Muscle of leg (tissue), 11 donors: ENCODE results near the gene SMOC2. TPM values are rescaled to one million over a fixed set of nuclear protein-coding genes. Genes with fewer than 3 reads are reported as not detected.

ENCODE experiments used
- DNase-seq: peaks from one replicate; pipeline ENCODE4 v3.0.0; 2013
- H3K27ac ChIP-seq: one replicate; pipeline ENCODE4 v1.5.1; 2013; ENCODE audit warnings: mild to moderate bottlenecking, low read length, control low read depth
- H3K27me3 ChIP-seq: one replicate; pipeline ENCODE4 v1.6.1; 2013; ENCODE audit warnings: low read length; ENCODE audit not compliant: control insufficient read depth, insufficient read depth
- H3K36me3 ChIP-seq: one replicate; pipeline ENCODE4 v1.6.1; 2013; ENCODE audit warnings: low read length; ENCODE audit not compliant: control insufficient read depth, insufficient read depth
- H3K4me1 ChIP-seq: one replicate; pipeline ENCODE4 v1.6.1; 2013; ENCODE audit warnings: low read length; ENCODE audit not compliant: control insufficient read depth, insufficient read depth
- H3K4me3 ChIP-seq: one replicate; pipeline ENCODE4 v1.5.1; 2013; ENCODE audit warnings: low read length, control low read depth
- H3K9me3 ChIP-seq: replicated peaks from 2 replicates; pipeline ENCODE4 v1.6.1; 2013; ENCODE audit warnings: low read depth, low read length; ENCODE audit not compliant: control insufficient read depth
- WGBS: methylation state at CpG from one replicate; pipeline ENCODE4 v1.1.5; 2013; ENCODE audit warnings: missing lambda C conversion rate; ENCODE audit not compliant: insufficient coverage; 5-methylcytosine and 5-hydroxymethylcytosine counted together
- polyA plus RNA-seq, 8 donors: library from polyadenylated mRNA; unstranded; fragments of 120-200 nt; gene quantifications; one replicate each; pipeline versions ENCODE4 v1.2.1 to v1.2.3, GENCODE V29; 2013; ENCODE audit warnings: inconsistent platforms in 1 of 8, low replicate concordance in 1 of 8; ENCODE audit not compliant: insufficient read length in 8 of 8, insufficient read depth in 1 of 8
- total RNA-seq: library from RNA; stranded (reverse); fragments of 120-200 nt; gene quantifications from one replicate; pipeline ENCODE4 v1.2.4, GENCODE V29; 2013

The SMOC2 gene
- total and polyA plus RNA-seq, 9 donors, result 58.0 to 109 (median 78.9) TPM

DNA sequence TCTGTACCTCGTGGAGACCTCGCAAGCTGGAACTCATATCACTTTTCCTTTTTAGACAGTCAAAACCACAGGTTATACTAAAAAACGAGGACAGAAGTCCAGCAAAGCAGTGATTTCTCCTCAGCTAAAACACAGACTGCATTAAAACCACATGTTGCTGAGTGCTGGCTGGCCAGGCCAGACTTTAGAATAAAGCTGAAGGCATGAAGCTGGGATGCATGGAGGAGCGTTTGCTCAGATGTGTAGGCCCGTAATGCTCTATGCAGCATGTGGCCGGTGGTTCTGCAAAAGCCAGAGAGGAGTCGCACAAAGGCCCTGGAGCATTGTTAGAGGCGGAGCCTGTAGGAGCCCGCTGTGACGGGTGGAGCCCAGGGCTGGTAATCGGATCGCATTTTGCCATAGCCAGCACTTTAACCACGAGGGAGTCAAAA, 83.6 kb downstream of the SMOC2 start:
- no peaks in the 10 kb centered on the region for H3K9me3 ChIP-seq
- 21% methylated on average over 12 of the region's 13 CpGs for WGBS
- DNase-seq, result peak; percentile 76
- peaks cover 21% of the 10 kb centered on the region for H3K4me1 ChIP-seq
- H3K36me3 ChIP-seq, result peaks cover 4% of the 10 kb centered on the region
- H3K4me3 ChIP-seq, result no peak overlapping the region
- no peak overlapping the region for H3K27ac ChIP-seq
- H3K27me3 ChIP-seq, result no peaks in the 10 kb centered on the region

DNA sequence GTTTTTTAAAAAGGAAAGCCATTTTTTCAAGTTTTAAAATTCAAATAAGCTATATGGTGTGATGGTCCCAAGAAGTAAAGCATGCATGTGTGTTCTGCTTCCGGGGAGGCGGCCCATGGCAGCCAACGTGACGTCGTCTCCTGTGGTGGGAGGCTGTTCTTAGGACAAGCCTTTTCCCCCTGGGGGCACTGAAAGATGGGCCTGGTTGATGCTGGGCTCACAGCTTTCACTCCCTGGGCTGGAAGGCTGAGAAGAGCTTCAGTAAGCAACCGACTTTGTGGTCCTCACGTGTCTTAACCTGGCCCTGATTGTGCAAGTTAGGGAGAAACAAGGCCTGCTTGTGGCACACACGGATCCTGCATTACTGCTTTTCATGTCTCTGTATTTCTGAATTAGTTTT, 84.1 kb downstream of the SMOC2 start:
- H3K36me3 ChIP-seq, result peaks cover 4% of the 10 kb centered on the region
- H3K4me1 ChIP-seq, result peaks cover 21% of the 10 kb centered on the region
- peak; percentile 36 for DNase-seq
- H3K27ac ChIP-seq, result peak overlapping the region; percentile 31
- H3K27me3 ChIP-seq, result no peaks in the 10 kb centered on the region
- WGBS, result 44% methylated on average over 6 of the region's 8 CpGs
- no peak overlapping the region for H3K4me3 ChIP-seq
- H3K9me3 ChIP-seq, result no peaks in the 10 kb centered on the region

DNA sequence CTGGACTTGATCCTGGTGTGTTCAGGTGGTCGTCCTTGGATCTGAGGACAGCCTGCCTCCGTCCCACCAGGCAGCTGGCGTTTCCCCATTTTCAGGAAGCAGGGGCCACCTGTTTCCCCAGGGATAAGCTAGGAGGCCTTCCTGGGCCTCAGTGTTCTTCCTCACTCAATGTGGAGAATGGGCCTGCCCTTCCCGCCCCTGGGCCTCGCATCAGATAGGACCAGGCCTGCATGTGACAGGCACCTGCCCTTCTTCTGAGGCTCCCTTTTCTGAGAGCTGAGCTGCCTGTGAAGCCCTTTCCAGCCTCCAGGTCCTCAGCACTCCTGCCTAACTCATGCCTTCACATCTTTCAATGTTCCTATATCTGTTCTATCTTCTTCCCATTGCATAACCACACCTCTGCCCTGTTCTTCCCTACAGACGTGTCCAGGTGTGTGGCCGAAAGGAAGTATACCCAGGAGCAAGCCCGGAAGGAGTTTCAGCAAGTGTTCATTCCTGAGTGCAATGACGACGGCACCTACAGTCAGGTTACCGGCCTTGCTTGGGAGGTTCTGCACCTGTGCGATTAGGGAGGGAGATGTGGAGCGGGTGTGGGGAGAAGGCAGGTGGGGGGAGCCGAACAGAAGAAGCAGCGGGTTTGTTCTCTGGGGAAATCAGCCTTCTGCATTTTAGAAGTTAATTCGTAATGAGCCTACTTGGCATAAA, 85.1 kb downstream of the SMOC2 start:
- WGBS, result 87% methylated on average over 15 of the region's 16 CpGs
- Histone ChIP-seq H3K4me3 (no peak overlapping the region), H3K36me3 (peaks cover 4% of the 10 kb centered on the region), H3K27me3 (no peaks in the 10 kb centered on the region), H3K4me1 (peaks cover 21% of the 10 kb centered on the region), H3K27ac (no peak overlapping the region), H3K9me3 (no peaks in the 10 kb centered on the region)
- DNase-seq, result no peak

DNA sequence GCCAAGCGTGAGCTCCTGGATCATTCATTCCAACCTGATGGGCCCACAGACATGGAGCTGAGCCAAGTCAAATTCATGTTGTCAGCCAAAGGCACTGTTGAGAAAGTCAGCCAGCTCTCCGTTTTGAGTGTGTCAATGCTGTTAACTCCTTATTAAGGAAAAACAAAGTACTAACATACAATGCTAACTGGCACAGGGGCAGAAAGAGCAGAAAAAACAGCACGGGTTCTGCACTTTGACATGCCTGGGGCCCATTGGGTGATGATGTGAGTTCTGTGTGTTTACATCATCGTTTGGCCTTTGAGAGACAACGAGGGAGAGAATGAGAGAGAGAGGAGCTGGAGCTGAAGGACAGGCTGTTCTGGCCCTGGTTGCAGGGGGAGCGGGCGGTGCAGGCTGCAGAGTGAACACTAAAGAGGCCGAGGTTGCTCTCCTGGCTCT, 85.9 kb downstream of the SMOC2 start:
- H3K36me3 ChIP-seq, result peaks cover 4% of the 10 kb centered on the region
- no peak overlapping the region for H3K27ac ChIP-seq
- DNase-seq, result peak; percentile 78
- H3K27me3 ChIP-seq, result no peaks in the 10 kb centered on the region
- WGBS, result 37% methylated on average over 6 of the region's 8 CpGs
- no peaks in the 10 kb centered on the region for H3K9me3 ChIP-seq
- H3K4me1 ChIP-seq, result peaks cover 21% of the 10 kb centered on the region
- H3K4me3 ChIP-seq, result no peak overlapping the region

DNA sequence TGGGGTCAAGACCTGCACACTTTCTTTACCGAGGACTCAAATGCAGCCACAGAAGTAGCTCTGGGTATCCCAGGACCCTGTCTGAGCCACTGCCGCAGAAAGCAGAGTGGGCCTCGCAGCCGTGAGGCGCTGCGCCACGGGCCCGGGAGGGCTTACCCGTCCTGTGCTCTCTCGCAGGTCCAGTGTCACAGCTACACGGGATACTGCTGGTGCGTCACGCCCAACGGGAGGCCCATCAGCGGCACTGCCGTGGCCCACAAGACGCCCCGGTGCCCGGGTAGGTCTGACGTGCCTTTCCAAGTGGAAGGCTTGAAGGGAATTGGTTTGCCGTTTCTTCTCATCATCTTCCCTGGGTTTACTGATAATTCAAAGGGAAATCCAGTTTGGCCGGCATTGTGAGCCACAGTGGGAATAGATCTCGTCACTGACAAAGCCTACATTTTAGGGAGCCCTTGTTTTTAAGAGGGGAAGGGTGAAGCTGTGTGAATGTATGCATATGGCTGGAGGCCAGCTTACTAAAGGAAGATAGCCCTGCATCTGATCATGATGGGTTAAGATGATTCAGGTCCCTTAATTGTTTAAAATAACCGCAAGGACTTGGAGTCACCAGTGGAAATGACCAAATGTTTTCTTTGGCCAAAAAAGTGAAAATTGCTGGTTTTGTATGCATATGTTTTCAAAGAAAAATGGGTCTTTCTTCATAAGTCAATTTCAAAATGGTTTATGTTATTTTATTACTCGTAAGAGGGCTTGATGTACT, 86.6 kb downstream of the SMOC2 start:
- Histone ChIP-seq H3K36me3 (peaks cover 4% of the 10 kb centered on the region), H3K4me3 (no peak overlapping the region), H3K27me3 (no peaks in the 10 kb centered on the region), H3K9me3 (no peaks in the 10 kb centered on the region), H3K27ac (no peak overlapping the region), H3K4me1 (peaks cover 22% of the 10 kb centered on the region)
- no peak for DNase-seq
- WGBS, result 91% methylated on average over 23 of the region's 25 CpGs

DNA sequence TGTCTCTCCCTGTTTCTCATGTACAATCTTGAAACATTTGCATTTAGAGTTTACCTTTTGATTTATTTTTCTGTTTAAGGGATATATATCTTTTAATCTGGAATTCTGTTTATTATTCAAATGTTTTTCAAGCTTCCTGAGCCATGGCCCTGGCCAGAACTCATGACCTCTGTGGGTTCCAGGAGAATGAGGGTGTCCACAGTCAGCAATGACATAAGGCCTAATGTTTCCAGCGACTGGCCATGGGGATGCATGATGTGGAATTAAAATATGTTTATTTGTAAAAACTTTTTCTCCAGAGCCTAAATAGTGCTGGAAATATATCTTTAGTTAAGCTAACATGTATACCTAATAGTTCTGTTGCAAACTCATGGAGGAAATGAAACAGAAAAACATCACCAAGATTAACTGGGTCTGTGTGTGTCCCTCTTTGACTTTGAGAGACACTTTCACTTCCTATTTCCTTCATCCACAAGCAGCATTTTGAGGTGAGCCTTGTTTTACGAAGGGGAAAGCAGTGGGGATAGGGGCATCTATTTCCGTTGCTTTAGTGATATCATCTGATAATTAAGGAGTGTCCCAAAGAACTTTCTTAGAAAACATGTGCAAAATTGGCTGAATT, 87.6 kb downstream of the SMOC2 start:
- no peak overlapping the region for H3K4me3 ChIP-seq
- H3K36me3 ChIP-seq, result peaks cover 4% of the 10 kb centered on the region
- peak; percentile 55 for DNase-seq
- no CpG with 5 or more reads among the region's 3 CpGs for WGBS
- H3K4me1 ChIP-seq, result peaks cover 28% of the 10 kb centered on the region
- no peaks in the 10 kb centered on the region for H3K9me3 ChIP-seq
- H3K27ac ChIP-seq, result no peak overlapping the region
- H3K27me3 ChIP-seq, result no peaks in the 10 kb centered on the region

DNA sequence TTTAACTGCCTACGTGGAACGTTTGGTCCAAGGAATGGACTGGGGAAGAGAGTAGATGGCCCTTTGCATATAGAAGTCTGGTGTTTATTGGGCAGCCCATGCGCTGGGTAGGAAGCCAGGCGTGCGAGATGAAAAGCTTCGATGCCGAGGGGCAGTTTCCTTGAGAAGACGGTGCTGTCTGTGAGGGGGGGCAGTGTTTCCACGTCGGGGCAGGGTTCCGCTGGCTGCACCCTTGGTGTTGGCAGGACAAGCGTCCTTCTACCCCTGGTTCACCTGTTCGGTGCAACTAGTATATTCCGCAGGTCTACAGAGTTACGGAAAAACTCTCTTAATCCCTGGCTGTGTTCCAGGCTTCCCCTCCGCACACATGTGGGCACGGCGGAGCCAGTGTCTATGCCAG, 88.2 kb downstream of the SMOC2 start:
- Histone ChIP-seq H3K9me3 (no peaks in the 10 kb centered on the region), H3K27ac (no peak overlapping the region), H3K36me3 (peaks cover 4% of the 10 kb centered on the region), H3K4me1 (peaks cover 31% of the 10 kb centered on the region), H3K4me3 (no peak overlapping the region), H3K27me3 (no peaks in the 10 kb centered on the region)
- 81% methylated on average over 3 of the region's 18 CpGs for WGBS
- DNase-seq, result no peak

DNA sequence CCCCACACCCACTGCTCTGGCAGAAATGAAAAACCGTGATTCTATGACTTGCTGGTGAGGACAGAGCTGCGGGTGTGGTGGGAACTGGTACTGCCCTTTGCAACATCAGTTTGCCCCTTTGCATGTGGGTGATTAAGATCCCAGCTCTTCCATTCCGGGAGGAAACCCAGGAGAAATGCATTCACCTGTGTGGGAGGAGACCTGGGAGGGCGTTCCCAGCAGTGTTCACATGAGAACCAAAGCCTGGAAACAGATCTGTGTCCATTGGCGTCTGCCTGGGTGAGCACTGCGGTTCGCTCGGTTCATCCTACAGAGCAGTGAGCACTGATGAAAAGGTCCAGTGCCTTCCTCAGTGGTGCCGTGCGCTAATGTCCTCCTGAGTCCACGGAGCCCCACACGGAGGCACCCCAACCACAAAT, 89.7 kb downstream of the SMOC2 start:
- Histone ChIP-seq H3K27ac (no peak overlapping the region), H3K9me3 (no peaks in the 10 kb centered on the region), H3K4me3 (no peak overlapping the region), H3K36me3 (peaks cover 4% of the 10 kb centered on the region), H3K27me3 (no peaks in the 10 kb centered on the region), H3K4me1 (peaks cover 23% of the 10 kb centered on the region)
- 77% methylated on average over 7 of the region's 12 CpGs for WGBS
- DNase-seq, result no peak

DNA sequence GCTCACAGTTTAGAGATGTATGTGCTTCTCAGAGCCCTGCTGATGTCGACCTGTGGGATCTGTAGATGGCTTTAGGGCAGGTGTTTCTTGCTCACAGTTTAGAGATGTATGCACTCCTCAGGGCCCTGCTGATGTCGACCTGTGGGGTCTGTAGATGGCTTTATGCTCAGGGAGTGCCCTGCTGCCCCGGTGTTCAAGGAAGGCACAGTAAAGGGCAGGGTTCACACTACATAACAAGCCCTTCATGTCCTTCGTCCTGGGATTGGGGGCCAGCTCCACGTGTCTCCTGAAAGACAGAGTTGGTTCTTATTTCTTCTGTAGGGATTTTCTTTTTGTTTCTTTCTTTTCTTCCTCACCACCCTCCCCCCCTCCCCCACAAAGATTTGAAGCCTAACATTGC, 91.1 kb downstream of the SMOC2 start:
- peaks cover 4% of the 10 kb centered on the region for H3K36me3 ChIP-seq
- H3K9me3 ChIP-seq, result no peaks in the 10 kb centered on the region
- 92% methylated on average over 2 of the region's 5 CpGs for WGBS
- no peaks in the 10 kb centered on the region for H3K27me3 ChIP-seq
- peaks cover 25% of the 10 kb centered on the region for H3K4me1 ChIP-seq
- no peak for DNase-seq
- H3K4me3 ChIP-seq, result no peak overlapping the region
- no peak overlapping the region for H3K27ac ChIP-seq

DNA sequence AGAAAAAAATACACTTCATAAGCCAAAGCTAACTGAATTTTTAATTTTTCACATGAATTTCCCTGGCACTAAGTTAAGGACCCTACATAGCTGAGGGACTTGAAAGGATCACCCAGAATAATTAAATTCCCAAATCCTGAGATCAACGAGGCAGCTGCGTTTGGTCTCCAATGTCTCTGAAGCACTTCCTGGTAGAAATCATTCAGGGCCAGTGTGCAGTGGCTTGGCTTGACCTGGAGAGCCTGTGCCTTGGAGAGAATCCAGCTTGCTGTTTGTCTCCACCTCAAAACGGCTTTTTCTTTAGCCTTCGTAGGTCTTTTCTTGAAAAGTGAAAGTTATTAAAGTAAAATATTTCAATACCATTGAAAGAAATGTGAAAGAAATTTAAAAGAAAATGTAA, 92.4 kb downstream of the SMOC2 start:
- DNase-seq, result peak; percentile 75

More for the DNA sequence above, 92.4 kb downstream of the SMOC2 start:
- H3K36me3 ChIP-seq, result no peaks in the 10 kb centered on the region
- H3K4me3 ChIP-seq, result no peak overlapping the region
- peaks cover 22% of the 10 kb centered on the region for H3K4me1 ChIP-seq
- 0% methylated on average over 1 of the region's 4 CpGs for WGBS
- no peaks in the 10 kb centered on the region for H3K9me3 ChIP-seq
- peak overlapping the region; percentile 45 for H3K27ac ChIP-seq
- H3K27me3 ChIP-seq, result no peaks in the 10 kb centered on the region
